ENCODE measurements around the gene PLEK.
A peak's percentile ranks its signal among the peaks of the same experiment; 100 is the strongest.
"Not testable (repeated sequence)": the region's sequence is repeated elsewhere in the genome, so short reads cannot be mapped to it uniquely, and the experiment has no call there.

The PLEK gene

DNA sequence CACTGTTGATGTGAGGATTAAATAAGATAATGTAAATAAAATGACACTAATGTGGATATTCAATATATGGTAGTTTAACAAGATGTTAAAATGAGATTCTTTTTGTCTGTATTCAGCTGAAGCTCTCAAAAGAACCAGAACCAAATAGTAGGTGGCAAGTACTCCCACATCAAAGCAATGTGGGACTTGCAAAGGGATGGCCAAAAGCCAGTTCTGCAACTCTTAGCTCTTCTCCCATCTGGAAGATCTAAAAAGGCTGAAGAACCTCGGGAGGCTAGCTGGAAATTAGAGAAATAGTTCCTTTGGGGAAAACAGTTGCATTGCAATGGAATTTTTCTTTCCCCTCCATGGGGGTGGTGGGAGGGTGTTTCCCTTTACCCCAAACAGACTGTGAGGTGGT is 53.3 kb downstream of the PLEK start:
- DNase-seq: no peak

DNA sequence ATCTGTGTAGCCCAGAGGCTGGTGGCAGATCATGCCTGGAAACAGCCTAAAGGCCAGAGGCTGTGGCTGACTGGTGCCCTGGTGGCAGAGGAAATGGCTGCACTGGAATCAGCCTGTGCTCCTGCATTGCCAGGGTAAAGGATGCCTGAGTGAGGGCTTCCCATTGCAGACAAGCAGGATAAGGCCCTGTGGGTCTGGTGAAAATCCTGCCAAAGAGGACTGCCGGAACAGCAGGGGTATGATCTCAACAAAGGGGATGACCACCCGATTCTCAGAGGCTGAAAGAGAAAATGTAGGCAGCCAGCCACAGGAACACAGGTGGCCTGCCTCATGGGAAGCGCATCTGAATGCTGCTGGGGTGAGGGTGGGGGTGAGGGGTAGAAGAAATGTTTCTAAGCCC is 53.8 kb downstream of the PLEK start:
- DNase-seq: no peak

DNA sequence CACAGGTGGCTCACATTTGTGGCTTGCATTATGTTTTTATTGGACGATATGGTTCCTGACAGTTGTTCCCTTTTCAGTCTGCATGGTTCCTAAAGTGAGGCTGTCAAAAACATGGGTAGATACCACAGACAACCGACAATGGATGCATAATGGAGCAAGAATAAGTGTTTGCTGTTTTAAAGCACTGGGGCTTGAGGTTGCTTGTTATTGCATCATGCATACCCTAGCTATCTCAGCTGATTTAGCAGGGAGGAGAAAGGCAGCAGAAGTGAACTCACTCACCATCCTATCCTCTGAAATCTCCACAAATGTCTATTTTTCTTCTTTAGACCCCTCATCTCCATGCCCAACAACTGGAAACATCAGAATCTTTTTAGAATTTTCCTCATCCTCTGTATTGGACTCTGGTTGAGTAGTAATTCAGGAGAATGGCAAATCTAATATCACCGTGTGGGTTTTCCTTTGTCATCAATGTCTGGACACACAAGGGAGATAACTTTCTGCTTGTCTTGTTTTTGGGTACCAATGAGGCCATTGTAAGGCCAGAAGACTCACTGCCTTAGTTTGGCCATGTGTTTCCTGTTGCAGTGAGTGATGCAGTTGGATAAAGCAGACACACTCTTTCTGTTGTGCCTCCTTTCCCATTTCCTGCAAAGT is 55.3 kb downstream of the PLEK start:
- no peak for DNase-seq

DNA sequence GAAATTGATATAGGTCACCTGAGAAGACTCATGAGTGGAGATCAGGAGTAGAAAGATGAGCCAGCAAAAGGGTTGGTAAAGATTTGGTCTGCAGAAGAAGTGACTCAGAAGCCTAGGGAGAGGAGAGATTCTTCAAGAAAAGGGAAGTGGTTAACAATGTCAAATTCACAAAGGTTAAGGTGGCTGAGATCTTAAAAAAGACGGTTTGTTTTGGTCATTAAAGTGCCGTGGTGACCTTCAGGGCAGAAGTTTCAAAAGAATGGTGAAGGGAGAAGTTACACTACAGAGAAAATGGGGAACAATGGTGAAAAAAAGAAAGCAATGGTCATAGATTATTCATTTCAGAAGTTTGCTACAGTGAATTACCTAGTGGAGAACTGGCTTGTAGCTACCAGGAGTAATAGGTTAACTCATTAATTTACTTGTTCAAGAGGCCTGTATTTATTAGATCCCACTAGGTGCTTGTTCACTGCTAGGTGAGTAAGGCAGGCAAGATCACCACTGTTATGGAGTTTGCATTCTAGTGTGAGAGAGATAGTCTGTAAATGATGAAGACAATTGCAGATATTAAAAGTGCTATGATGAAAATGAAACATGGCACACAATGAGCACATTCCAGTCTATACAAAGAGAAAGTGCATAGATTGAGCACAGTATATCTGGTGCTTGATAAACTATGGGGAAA is 59.0 kb downstream of the PLEK start:
- peak; percentile 71 for DNase-seq

DNA sequence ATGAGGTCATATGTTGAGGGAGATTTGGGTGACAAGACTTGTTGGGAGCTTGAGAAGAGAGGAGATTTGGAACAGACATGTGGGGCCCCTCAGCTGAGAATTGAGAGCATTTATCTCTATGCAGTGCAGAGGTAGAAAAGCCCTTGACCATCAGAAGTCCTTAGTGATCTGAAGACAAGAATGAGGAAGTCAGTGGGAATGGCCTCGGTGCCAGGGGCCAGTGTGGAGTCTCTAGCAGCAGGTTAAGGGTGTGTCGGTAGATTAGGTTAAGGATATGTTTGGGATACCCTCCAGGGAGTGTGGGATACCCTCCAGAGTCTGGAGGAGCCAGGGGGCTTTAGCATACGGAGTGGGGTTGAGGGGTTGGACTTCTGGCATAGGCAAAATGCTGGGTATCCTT is 60.4 kb downstream of the PLEK start:
- DNase-seq: no peak

DNA sequence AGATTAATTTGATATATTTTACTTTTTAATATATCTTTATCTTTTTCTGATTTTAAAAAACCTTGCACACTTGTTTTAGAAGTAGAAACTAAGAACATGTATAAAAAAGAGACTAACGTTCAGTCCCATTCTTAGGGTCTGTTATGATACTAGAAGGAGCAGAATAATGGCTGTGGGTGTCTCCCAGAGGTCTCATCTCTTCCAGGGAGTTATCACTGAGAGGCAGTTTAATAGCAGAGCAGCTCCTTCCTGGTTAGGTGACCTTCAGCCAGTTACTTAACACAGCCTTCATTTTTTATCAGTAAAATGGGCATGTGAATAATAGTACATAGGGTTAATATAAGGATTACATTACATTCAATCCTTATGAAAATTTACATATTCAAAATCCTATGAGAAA is 61.4 kb downstream of the PLEK start:
- DNase-seq: no peak

DNA sequence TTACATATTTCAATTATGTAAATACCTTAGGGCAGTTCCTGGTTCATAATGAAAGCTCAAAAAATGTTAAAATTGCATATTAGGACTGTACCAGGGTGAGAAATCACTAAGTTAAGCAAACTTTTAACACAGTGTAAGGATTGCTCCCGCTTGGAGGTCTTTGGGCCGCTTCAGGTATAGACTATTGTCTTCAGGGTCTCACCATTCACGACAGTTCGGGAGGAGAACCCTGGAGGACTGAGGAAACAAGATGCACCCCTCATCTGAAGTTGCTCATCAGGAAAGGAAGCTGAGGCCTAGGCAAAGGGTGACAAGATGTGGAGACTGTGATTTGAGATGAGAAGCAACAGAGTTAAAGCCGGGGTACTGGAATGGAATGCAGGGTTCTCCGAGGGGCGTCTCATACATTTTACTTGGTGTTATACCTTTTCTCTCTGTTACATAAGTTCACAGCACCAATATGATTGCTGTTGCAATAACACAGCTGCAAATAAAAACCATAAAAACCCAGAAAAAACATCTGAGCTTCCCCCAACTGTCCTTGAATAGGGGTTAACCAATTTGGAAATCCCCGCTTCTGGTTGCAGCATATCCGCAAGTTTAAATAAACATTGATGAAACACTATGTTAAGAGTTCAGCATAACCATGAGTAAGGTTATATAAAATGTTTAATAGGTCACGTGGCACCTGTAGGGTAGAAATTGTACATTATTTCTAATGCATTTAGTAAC is 61.9 kb downstream of the PLEK start:
- DNase-seq: peak; percentile 44

DNA sequence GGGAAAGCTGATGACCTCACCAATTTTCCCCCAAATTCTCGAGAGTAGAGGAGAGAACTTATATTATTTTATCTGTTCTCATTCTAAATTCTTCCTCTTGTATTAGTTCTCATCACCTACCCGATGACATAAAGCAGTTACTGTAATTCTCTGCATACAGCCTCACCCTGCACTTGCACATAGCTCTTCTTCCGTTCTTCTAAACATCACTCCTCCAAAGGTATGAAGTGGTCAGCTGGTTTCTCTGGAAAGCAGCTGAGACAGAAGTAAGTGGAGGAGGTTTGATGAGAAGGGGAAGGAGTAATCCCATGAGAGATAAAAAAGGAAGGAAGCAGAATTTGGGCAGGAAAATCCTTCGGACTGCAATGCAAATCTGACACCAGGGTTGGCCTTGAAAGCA is 63.0 kb downstream of the PLEK start:
- no peak for DNase-seq

DNA sequence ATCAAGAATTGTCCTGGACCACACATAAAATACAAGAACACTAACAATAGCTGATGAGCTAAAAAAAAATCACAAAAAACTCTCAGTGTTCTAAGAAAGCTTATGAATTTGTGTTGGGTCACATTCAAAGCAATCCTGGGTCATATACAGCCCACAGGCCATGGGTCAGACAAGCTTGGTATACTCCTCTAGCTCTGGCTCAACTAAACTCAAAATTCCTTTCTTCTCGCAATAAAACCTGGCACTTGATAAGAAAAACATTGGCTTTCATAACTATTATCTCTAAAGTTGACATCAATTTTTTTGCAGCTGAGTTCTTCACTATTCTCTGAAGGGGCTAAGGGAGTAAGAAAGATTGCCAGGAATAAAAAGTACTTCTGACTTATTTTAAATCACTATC is 63.7 kb downstream of the PLEK start:
- no peak for DNase-seq

DNA sequence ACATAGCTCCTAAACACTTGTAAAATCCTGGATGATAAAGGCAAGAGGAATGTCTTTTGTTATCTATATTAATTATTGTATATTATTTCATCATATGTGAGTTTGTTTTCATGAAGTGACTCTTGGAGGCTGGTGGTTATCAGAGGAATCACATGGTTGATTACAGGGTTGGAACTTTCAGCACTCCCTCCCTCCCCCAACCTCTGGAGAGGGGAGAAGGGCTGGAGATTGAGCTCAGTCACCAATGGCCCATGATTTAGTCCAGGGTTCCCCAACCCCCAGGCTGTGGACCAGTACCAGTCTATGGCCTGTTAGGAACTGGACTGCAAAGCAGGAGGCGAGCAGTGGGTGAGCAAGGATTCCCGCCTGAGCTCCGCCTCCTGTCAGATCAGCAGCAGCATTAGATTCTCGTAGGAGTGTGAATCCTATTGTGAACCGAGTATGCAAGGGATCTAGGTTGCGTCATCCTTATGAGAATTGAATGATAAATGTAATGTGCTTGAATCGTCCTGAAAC is 64.3 kb downstream of the PLEK start:
- DNase-seq: no peak

DNA sequence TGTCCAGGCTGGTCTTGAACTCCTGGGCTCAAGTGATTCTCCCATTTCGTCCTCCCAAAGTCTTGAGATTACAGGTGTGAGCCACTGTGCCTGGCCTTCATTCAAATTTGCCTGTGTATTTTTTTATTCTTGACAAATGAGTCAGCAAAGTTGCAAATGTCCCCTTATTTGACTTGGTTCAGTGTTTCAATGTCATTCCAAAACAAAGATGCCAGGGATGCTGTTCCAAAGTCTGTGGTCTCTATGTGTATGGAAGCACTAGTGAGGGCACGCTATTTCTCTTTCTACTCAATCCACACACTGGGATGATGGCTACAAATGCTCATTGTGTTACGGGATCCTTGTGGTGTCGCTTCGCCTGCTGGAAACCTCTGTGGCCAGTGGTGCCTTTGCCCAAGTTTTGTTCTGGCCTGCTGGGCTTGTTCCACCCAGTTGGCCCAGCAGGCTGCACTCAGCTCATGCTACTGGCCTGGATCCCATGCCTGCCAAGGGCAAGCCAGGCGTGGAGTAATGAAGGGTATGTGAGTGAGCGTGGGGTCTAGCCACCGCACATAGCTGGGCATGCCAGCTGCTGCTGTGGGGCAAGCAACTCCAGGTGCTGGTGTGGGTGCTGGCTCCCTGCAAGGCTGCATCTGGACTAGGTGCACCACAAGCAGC is 66.4 kb downstream of the PLEK start:
- DNase-seq: no peak

DNA sequence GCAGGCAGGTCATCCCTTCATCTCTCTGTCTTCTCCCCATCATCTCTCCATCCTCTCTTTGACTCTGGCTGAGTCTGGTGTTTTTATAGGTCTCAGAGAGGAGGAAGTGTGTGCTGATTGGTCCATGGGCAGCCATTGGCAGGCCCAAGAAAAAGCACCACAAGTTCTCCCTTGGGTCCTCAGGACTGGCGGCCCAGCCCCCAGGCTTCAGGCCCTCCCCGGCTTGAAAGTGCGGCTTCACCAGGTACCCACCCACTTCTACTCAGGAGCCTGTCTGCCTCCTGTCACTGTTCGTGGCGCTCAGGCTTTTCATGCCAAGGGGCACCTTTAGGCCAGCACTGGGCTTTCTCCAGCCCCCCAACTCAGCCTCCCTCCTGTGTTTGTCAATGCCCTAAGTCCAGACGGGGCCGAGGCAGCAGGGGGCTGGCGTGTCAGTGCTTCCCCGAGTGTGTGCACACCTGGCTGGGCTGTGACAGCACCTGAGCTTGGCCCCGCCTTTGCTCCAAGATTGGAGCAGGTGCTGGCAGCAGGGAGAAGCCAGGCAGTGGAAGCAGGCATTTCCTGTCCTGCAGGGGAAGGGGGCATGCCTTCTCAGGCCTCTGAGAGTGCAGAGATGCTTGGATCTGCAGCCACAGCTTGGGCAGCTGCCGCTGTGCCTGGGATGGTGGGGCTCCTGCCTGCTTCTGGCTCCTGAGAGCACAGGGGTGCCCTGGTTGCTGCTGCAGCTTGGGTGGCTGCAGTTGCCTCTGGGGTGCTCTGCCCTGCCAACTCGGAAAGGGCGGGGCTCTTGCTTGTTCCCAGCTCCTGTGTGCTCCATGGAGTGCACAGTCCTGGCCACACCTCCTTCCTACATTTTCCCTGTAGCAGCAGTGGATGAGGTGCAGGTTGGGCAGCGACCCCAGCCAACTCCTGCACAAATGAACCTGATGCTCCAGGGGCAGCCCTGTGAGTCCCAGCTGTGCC is 67.9 kb downstream of the PLEK start:
- DNase-seq: no peak

DNA sequence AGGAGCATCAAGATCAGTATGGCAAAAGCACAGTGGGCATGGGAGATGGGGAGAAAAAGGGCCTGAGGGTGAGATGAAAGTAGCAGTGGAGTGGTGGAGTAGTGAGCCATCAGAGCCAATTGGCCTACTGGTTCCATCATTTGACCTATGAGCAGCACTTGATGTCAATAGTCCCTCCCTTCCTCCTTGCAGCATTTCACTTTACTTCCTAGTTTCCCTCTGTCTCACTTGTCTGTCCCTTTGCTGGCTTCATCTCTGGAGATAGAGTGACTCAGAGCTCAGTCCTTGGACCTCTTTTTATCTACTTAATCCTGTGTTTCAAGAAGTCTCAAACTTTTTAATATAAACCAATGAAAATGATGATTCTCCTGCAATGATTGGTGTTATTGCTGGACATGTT is 69.9 kb downstream of the PLEK start:
- DNase-seq: no peak

DNA sequence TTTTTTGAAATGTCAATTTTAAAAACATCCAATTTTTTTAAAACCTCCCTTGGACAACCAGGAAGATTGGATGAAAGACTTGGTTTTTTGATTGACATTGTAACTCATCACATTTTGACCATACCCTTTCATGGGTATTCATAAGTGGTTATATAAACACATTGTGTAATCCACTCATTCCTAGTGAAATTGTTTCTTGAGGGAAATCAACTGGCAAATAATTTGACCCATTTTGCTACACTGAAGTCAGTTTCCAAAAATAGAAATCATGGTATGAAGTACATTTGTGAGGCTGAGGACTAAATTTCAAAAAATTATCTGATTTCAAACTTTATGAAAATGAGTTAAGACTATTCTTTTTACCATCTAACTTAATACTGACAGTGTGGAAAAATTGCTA is 70.5 kb downstream of the PLEK start:
- DNase-seq: no peak

DNA sequence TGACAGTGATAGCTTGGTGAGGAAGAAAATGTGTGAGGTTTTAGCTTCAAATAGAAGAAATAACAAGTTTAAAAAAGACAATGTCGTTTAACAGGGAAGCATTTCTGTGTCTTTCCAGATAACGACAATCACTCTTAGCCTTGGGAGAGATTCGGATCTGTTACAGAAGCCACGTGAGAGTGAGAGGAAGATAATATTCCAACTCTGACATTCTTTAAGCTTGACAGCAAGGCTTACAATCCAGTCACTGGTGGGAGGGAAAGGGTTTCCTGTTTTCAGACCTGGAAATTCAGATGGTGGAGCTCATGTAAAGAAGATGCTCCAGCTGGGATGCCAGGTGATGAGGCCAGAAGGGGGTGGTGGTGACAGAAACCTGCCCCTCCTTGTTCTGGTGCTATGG is 71.2 kb downstream of the PLEK start:
- no peak for DNase-seq

DNA sequence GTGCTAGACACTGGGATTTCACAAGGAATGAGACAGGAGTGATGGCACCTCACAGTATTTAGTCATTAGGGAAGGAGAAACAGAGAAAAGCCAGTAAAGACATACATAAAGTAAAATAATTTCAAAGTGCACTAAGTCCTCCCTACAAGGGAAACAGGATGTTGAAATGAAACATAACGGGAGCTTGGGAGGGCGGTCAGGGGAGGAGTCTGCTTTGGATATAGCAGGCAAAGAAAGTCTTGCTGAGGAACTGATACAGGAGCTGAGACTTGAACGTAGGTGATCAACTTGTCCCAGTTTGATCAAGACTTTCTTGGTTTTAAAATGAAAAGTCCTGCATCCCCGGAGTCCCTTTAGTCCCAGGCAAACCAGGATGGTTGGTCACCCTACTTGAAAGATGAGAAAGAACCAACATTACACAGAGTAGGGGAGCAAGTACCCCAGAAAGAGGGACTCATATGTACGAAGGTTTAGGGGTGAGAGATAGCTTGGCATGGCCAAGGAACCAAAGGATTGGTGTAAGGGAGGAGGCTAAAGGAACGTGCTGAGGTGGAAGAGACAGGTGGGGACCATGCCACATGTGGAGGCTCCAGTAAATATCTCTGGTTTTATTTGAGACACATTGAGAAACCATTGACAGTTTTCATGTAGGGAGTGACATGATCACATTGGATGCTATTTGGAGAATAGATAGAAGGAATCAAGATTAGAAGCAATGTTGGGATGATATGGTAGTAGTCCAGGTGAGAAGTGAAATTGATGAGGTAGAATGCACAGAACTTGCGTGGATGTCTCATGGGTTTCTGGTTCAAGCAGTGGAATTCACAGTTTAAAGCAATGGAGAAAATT is 73.6 kb downstream of the PLEK start:
- no peak for DNase-seq

DNA sequence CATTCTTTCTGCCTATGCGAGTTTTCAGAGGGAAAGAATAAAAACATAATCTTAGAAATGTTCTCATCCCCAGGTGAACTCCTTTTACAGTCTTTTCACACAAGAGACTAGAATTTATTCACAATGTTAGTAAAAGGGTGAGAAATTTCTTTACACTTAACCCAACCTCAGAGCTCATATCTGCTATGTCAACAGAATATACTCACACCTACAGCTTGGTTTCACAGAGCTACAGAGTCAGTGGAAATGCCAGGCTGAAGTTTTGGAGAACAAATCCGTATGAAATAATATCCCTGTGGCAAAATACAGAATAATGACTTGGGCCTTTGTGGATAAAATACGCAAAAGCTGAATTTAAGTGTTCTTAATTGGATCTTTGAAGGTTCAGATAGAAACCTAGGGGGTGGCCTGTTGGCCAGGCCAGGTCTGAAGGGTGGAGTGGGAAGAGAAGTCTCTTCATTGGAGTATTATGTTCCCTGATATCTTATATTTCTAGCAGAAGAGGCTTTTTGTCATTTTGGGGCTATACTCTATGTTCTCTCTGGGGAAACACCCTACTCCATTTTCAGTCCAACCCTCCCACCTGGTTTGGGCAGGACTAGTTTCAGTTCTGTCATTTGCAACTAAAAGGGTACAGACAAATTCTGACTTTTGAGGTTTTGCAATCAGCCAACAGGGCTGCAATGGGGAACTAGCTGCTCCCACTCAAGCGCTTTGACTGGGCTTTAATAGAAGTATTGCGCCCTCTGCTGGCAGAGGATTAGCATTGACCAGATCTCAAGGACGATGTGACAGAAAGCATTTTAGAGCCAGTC is 76.3 kb downstream of the PLEK start:
- DNase-seq: peak; percentile 93

DNA sequence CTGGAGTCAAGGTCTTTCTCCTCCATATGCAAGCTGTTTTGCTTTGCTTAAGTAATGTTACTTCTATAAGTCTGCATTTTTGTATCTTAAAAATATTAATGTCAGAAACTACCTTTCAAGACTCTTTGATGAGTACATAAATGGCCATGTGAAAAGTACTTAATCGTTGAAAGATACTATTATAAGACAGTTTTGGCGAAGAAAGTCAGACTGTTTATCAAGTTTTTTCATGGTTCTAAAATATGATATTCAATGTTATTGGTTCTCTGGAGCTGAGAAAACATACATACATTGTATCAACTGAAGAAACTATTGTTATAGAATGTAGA is 76.9 kb downstream of the PLEK start:
- no peak for DNase-seq

DNA sequence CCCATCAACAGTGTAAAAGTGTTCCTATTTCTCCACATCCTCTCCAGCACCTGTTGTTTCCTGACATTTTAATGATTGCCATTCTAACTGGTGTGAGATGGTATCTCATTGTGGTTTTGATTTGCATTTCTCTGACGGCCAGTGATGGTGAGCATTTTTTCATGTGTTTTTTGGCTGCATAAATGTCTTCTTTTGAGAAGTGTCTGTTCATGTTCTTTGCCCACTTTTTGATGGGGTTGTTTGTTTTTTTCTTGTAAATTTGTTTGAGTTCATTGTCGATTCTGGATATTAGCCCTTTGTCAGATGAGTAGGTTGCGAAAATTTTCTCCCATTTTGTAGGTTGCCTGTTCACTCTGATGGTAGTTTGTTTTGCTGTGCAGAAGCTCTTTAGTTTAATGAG is 81.3 kb downstream of the PLEK start:
- DNase-seq: not testable (repeated sequence)

Data from activated CD4-positive, alpha-beta T cell treated with anti-CD3 and anti-CD28 coated beads, Interleukin-2, Interleukin-6, amounts not matched to agents 100 ng/mL and 50 ng/mL, durations not matched to agents 16 hours and 8 hours (primary cell).